Measurements from ENCODE around the gene API5.
"Not testable (repeated sequence)": the region's sequence is repeated elsewhere in the genome, so short reads cannot be mapped to it uniquely, and the experiment has no call there.

The API5 gene

DNA sequence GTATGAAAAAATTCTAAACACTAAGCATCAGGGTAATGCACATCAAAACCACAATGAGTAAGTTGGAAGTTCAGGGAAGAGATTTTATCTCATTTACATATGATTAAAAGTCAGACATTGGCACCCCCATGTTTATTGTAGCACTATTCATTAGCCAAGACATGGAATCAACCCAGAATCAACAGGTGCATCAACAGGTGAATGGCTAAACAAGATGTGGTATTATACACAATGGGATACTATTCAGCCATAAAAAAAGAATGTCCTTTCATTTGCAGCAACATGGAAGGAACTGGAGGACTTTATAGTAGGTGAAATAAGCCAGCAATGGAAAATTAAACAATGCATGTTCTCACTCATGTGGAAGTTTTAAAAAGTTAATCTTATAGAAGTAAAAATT is 29.4 kb downstream of the API5 start:
- no peaks in the 10 kb centered on the region for H3K9me3 Mint-ChIP-seq
- H3K4me1 Mint-ChIP-seq (ENCODE audit: low read depth), result no peaks in the 10 kb centered on the region
- no peak overlapping the region for H3K27ac Mint-ChIP-seq
- H3K4me3 Mint-ChIP-seq, result no peak overlapping the region
- H3K36me3 Mint-ChIP-seq (ENCODE audit: low read depth), result peaks cover 27% of the 10 kb centered on the region
- no peaks in the 10 kb centered on the region for H3K27me3 Mint-ChIP-seq (ENCODE audit: low read depth)

DNA sequence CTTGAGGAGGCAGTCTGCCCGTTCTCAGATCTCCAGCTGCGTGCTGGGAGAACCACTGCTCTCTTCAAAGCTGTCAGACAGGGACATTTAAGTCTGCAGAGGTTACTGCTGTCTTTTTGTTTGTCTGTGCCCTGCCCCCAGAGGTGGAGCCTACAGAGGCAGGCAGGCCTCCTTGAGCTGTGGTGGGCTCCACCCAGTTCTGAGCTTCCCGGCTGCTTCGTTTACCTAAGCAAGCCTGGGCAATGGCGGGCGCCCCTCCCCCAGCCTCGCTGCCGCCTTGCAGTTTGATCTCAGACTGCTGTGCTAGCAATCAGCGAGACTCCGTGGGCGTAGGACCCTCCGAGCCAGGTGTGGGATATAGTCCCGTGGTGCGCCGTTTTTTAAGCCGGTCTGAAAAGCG is 39.6 kb downstream of the API5 start:
- H3K9me3 Mint-ChIP-seq; H3K4me3 Mint-ChIP-seq; H3K36me3 Mint-ChIP-seq (ENCODE audit: low read depth); H3K27ac Mint-ChIP-seq; H3K27me3 Mint-ChIP-seq (ENCODE audit: low read depth); H3K4me1 Mint-ChIP-seq (ENCODE audit: low read depth): not testable (repeated sequence)

DNA sequence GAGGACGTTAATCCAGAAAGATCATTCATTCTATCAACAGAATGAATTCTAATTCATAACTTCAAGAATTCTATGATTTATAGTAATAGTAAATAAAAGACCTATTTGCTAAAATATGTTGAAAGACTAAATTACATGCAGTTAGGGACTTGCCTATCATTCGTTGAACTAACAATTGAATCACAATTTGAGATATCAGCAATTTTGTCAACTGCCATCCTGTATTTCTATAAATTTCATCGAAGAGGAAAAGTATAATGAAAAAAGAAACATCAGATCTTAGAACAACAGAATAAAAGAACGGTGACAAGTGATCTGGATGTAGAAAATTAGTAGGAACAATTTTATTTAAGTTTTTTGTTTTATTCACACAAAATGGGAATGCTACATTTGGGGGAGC is 42.5 kb downstream of the API5 start:
- no peak overlapping the region for H3K4me3 Mint-ChIP-seq
- H3K9me3 Mint-ChIP-seq, result no peaks in the 10 kb centered on the region
- H3K27ac Mint-ChIP-seq, result no peak overlapping the region
- H3K27me3 Mint-ChIP-seq (ENCODE audit: low read depth), result no peaks in the 10 kb centered on the region
- peaks cover 6% of the 10 kb centered on the region for H3K36me3 Mint-ChIP-seq (ENCODE audit: low read depth)
- peaks cover 12% of the 10 kb centered on the region for H3K4me1 Mint-ChIP-seq (ENCODE audit: low read depth)

DNA sequence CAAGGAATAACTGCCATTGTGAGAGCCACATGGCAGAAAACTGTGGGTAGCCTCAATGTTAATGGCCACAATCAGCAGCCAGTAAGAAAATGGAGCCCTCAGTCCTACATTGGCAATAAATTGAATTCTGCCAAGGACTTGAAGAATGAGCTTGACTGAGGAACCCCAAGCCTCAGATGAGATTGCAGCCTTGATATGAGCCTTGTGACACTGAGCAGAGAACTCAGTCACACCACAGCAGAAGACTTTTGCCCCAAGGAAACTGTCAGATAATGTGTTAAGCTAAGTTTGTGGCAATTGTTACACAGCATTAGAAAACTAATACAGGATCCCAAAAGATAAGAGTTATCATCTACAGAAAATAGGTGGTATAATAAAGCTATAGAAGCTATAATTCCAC is 44.5 kb downstream of the API5 start:
- Mint-ChIP-seq H3K36me3 (ENCODE audit: low read depth) (peaks cover 6% of the 10 kb centered on the region), H3K4me3 (no peak overlapping the region), H3K4me1 (ENCODE audit: low read depth) (peaks cover 23% of the 10 kb centered on the region), H3K9me3 (no peaks in the 10 kb centered on the region), H3K27me3 (ENCODE audit: low read depth) (no peaks in the 10 kb centered on the region), H3K27ac (no peak overlapping the region)

DNA sequence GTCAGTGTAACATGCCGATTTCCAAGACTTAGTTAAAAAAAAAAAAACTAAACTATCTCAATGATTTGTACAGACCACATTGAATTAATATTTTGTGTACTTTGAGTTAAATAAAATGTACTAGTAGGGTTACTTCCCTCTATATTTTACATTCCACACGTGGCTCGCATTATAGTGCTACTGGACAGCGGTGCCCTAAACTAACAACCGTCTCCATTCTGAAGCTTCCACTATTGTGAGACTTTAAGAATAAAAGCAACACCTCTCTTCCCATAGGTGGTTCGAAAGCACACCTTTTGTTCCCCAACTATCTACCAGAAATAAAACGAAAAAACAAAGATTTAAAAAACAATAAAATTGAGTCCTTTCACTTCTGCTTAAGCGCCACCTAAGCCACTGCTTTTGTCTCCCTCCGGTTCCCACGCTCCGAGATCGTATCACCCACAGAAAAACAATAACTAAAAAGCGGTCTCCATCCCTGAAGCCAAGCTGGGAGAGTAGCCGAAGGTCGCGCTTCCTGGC is 46.5 kb downstream of the API5 start:
- Mint-ChIP-seq H3K27me3 (ENCODE audit: low read depth) (no peaks in the 10 kb centered on the region), H3K36me3 (ENCODE audit: low read depth) (peaks cover 8% of the 10 kb centered on the region), H3K9me3 (no peaks in the 10 kb centered on the region), H3K4me1 (ENCODE audit: low read depth) (peaks cover 33% of the 10 kb centered on the region), H3K4me3 (peak overlapping the region; percentile 92), H3K27ac (peak overlapping the region; percentile 92)

DNA sequence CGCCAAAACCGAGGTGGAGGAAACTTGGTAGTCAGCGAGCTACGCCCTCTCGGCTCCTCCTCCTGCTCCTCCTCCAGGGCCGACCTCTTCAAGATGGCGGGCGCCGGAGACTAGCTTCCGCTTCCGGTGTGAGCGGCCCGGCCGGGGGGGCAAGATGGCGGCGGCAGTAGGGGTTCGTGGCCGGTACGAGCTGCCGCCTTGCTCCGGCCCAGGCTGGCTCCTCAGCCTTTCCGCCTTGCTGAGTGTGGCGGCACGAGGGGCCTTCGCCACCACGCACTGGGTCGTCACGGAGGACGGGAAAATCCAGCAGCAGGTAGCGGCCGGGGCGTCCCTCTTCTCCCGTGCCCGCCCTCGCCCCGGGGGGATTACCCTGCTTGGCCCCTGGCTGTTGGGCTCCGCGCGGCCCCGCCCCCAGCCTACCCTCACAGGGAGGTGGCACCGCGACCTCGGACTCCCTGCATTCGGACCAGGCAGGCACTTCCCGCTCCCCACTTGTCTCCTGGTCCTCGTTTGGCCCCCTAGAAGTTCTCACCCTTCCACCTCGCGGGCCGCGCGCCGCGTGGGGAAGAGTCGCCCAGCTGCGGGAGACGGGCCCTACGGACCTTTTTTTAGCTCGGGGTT is 47.1 kb downstream of the API5 start, which contains the start of gene TTC17:
Gene TTC17 (plus strand): TSS at position 120 of the 621 bp plus-strand sequence. CDS start 35 bp downstream, at position 155.
- H3K36me3 Mint-ChIP-seq (ENCODE audit: low read depth), result peaks cover 13% of the 10 kb centered on the region
- H3K9me3 Mint-ChIP-seq, result no peaks in the 10 kb centered on the region
- peak within 1 kb of the TSS; percentile 92 for H3K27ac Mint-ChIP-seq
- H3K27me3 Mint-ChIP-seq (ENCODE audit: low read depth), result no peaks in the 10 kb centered on the region
- H3K4me1 Mint-ChIP-seq (ENCODE audit: low read depth), result peaks cover 37% of the 10 kb centered on the region
- H3K4me3 Mint-ChIP-seq, result peak within 1 kb of the TSS; percentile 92

DNA sequence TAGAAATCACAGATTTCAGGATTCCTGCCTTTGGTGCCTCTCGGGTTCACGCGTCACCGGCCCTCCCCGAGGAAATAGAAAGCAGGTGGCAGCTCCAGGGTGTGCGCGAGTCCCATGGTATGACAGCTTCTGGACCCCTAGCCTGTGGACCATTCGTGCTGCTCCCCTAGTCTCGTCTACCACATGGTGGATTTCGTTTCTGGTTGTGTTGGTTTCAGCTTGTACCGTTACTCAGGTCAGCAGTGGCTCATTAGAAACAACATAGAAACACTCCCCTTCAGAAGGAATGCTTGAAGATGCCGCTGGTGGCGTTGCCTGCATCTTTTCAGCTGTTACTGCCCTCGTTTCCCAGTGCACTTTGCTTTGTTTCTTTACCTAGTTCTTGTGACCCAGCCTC is 47.6 kb downstream of the API5 start:
- H3K4me1 Mint-ChIP-seq (ENCODE audit: low read depth), result peaks cover 37% of the 10 kb centered on the region
- H3K9me3 Mint-ChIP-seq, result no peaks in the 10 kb centered on the region
- H3K27ac Mint-ChIP-seq, result peak overlapping the region; percentile 92
- H3K36me3 Mint-ChIP-seq (ENCODE audit: low read depth), result peaks cover 15% of the 10 kb centered on the region
- no peaks in the 10 kb centered on the region for H3K27me3 Mint-ChIP-seq (ENCODE audit: low read depth)
- peak overlapping the region; percentile 92 for H3K4me3 Mint-ChIP-seq

DNA sequence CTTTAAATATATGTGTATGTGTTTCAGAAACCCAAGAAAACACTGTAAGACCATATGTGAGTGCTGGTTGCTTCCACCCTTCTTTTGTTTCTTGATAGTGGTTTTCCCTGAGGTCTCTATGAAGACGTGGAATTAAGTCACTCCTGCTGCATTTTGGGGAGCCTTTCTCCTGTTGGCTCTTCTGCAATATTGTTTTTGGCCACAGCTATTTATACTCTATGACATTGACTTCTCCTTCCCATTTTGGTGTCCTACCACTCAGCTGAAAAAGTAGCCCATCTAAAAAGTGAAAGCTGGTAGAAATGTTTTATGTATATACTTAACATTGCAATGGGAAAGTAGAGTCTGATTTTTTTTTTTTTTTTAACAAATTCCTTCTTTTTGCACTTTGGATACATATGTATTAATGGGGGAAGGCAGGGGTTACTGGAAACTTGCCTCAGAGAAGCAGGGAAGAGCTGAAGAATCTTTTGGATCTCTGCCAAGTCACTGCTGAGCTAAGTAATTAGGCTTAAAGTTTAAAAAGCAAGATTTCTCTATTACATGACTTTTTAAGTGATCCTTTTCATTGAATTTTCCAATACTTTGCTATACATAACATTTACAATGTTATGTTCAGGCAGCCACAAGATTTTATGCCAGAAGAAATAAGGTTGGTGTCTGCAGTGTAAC is 48.7 kb downstream of the API5 start:
- Mint-ChIP-seq H3K27ac (no peak overlapping the region), H3K4me3 (peak overlapping the region; percentile 92), H3K27me3 (ENCODE audit: low read depth) (no peaks in the 10 kb centered on the region), H3K4me1 (ENCODE audit: low read depth) (peaks cover 37% of the 10 kb centered on the region), H3K9me3 (no peaks in the 10 kb centered on the region), H3K36me3 (ENCODE audit: low read depth) (peaks cover 16% of the 10 kb centered on the region)

DNA sequence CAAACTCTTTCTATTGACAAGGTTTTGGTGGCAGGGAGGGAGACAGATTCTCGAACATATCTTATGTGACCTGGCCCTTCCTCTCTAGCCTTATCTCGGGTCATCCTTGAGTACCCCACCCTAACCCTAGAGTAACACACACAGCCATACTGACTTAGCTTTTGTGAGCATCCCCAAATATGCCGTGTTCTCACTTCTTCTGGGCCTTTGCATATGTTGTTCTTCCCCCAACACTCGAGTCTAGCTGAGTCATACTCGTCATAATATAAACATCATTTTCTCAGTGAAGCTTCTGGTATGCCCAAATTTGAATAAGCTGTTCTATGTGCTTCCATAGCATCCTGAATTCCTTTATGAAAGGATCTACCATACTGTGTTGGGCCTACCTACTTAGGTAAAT is 54.9 kb downstream of the API5 start:
- no peak overlapping the region for H3K27ac Mint-ChIP-seq
- H3K4me1 Mint-ChIP-seq (ENCODE audit: low read depth), result peaks cover 22% of the 10 kb centered on the region
- no peaks in the 10 kb centered on the region for H3K27me3 Mint-ChIP-seq (ENCODE audit: low read depth)
- H3K4me3 Mint-ChIP-seq, result no peak overlapping the region
- no peaks in the 10 kb centered on the region for H3K9me3 Mint-ChIP-seq
- H3K36me3 Mint-ChIP-seq (ENCODE audit: low read depth), result peaks cover 26% of the 10 kb centered on the region

DNA sequence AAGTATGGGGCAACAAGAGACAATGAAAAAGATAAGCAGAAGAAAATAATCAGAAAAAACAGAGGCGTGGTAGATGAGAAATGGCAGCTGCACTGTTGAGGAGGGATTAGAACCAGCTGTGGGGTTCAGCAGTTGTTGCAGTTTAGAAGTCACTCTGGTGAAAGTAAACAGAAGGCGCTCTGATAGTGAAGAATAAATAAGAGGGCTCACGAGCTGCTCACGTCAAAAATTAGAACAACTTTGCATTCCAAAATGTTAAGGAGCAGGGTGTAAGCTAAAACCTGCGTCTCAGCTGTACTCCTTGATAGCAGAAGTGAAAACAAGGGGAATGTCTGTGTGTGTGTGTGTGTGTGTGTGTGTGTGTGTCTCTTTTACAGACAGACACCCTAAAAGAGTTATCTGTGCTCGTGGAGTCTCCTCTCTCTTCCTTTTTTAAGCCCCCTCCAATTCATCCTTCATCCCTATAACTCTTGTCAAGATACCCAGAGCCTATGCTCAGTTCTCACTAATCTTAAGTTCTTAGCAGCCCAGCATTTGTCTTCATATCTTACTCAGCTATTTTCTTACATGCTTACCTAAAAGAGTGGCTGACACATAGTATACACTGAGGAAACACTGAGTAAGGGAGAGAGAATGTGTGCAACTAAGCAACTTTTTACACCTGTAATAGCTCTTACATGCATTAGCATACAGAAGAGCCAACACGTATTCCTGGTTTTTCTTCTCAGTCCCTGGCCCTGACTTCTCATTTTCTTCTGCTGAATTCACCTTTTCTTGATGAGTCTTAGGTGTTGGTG is 55.8 kb downstream of the API5 start:
- H3K4me1 Mint-ChIP-seq (ENCODE audit: low read depth), result peaks cover 18% of the 10 kb centered on the region
- H3K27ac Mint-ChIP-seq, result no peak overlapping the region
- no peaks in the 10 kb centered on the region for H3K9me3 Mint-ChIP-seq
- no peak overlapping the region for H3K4me3 Mint-ChIP-seq
- peaks cover 26% of the 10 kb centered on the region for H3K36me3 Mint-ChIP-seq (ENCODE audit: low read depth)
- H3K27me3 Mint-ChIP-seq (ENCODE audit: low read depth), result no peaks in the 10 kb centered on the region

DNA sequence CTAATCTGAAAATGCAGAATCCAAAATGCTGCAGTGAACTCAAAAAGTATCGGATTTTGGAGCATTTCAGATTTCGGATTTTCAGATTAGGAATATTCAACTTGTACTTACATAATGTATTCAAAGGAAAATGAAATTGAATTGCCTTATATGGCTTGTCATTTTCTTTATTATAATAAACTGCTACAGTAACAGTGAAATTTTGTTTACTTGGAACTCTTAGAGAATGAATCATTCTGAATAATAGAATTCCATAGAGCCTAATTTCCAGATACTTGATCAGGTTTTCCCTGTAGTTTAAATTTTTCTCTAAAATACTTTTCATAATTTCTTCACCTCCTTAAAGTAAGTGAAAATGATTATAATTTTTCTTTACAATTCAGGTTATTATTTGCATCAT is 64.3 kb downstream of the API5 start:
- Mint-ChIP-seq H3K27me3 (ENCODE audit: low read depth) (no peaks in the 10 kb centered on the region), H3K27ac (no peak overlapping the region)

DNA sequence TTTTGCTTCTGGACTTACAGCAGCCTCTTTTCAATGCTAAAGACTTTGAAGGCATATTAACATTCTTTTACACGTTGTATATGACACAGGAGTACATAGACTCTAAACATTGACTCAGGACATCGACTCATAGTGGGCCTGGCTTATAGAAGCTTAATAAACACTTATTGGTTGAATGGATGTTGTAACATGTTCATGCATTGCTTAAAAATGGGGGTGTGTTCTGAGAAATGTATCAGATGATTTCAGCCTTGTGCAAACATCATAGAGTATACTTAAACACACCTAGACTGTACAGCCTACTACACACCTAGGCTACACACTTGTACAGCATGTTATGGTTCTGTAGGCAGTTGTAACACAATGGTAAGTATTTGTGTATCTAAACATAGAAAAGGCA is 64.8 kb downstream of the API5 start:
- Mint-ChIP-seq H3K4me1 (ENCODE audit: low read depth) (peaks cover 2% of the 10 kb centered on the region), H3K4me3 (no peak overlapping the region), H3K27me3 (ENCODE audit: low read depth) (no peaks in the 10 kb centered on the region), H3K9me3 (no peaks in the 10 kb centered on the region), H3K27ac (no peak overlapping the region), H3K36me3 (ENCODE audit: low read depth) (peaks cover 11% of the 10 kb centered on the region)

More for the DNA sequence above, 64.3 kb downstream of the API5 start:
- no peaks in the 10 kb centered on the region for H3K9me3 Mint-ChIP-seq
- H3K36me3 Mint-ChIP-seq (ENCODE audit: low read depth), result peaks cover 7% of the 10 kb centered on the region
- H3K4me3 Mint-ChIP-seq, result no peak overlapping the region
- peaks cover 2% of the 10 kb centered on the region for H3K4me1 Mint-ChIP-seq (ENCODE audit: low read depth)

DNA sequence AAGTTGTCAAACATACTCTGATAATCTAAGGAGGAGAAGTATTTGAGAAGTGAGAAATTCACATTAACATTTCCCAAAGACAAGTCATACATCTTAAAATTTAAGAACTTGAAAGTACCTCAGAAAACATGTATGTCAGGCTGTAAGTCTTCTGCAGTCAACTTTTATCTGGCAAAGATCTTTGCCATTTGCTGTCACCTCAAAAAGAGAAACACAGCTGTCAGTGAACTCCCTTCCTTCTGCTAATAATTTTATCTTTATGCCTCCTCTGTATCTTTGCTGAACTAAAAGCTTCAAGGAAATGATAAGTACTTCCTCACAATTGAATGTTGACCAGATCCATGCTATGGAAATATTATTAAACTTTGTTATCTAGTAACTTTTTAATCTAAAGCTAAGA is 65.6 kb downstream of the API5 start:
- Mint-ChIP-seq H3K9me3 (no peaks in the 10 kb centered on the region), H3K27ac (no peak overlapping the region), H3K4me1 (ENCODE audit: low read depth) (peaks cover 2% of the 10 kb centered on the region), H3K36me3 (ENCODE audit: low read depth) (peaks cover 13% of the 10 kb centered on the region), H3K4me3 (no peak overlapping the region), H3K27me3 (ENCODE audit: low read depth) (no peaks in the 10 kb centered on the region)

DNA sequence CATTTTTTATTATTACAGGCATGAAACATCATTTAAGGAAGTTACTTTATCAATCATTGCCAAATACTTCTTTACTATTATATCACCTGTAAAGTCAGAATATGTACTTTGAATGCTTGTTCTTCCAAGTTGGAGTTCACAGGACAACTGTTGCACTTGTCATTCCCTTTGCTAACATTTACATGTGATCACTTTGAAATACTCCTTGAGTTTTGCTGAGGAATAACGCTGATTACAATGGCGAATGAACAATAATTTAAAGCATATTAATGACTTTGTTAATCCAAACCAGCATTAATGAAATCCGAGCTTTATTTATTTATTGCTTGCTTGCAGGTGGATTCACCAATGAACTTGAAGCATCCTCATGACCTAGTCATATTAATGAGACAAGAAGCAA is 67.1 kb downstream of the API5 start:
- no peak overlapping the region for H3K27ac Mint-ChIP-seq
- H3K9me3 Mint-ChIP-seq, result no peaks in the 10 kb centered on the region
- H3K36me3 Mint-ChIP-seq (ENCODE audit: low read depth), result peaks cover 13% of the 10 kb centered on the region
- peaks cover 2% of the 10 kb centered on the region for H3K4me1 Mint-ChIP-seq (ENCODE audit: low read depth)
- H3K27me3 Mint-ChIP-seq (ENCODE audit: low read depth), result no peaks in the 10 kb centered on the region
- no peak overlapping the region for H3K4me3 Mint-ChIP-seq

DNA sequence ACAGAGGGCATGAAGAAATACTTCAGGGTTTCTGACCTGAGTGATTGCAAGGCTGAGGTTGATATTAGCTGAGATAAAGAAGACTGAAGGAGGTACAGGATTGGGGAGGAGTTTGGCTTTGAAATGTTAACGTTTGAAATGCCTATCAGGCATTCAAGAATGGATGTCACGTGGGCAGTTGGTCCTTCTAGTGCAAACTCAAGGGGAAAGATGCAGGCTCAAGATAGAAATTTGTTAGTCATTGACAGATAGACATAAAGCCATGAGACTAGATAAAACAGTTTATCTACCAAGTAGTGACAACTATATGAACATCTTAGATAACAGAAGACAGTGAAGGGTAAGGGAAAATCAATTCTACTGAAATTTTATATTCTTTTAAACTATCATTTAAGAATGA is 70.0 kb downstream of the API5 start:
- Mint-ChIP-seq H3K36me3 (ENCODE audit: low read depth) (peaks cover 16% of the 10 kb centered on the region), H3K27me3 (ENCODE audit: low read depth) (no peaks in the 10 kb centered on the region), H3K4me1 (ENCODE audit: low read depth) (no peaks in the 10 kb centered on the region), H3K9me3 (no peaks in the 10 kb centered on the region), H3K4me3 (no peak overlapping the region), H3K27ac (no peak overlapping the region)
